Chondrocyte (in vitro differentiated cells): Measurements from ENCODE around the gene BCAM. TPM values are rescaled to one million over a fixed set of nuclear protein-coding genes. Genes with fewer than 3 reads are reported as not detected.

Experiments
- DNase-seq: peaks from one replicate; pipeline ENCODE4 v3.0.0; 2021; ENCODE audit warnings: mixed read lengths, low spot score
- H3K27ac Mint-ChIP-seq: one replicate; pipeline ENCODE4 v1.8.0; 2021; ENCODE audit warnings: mild to moderate bottlenecking, moderate library complexity, mixed read lengths; ENCODE audit not compliant: unreplicated experiment
- H3K27me3 Mint-ChIP-seq: 2 replicates; pipeline ENCODE4 v1.8.0; 2021; ENCODE audit warnings: low read depth, mixed read lengths
- H3K36me3 Mint-ChIP-seq: 2 replicates; pipeline ENCODE4 v1.8.0; 2021; ENCODE audit warnings: low read depth, mixed read lengths
- H3K4me1 Mint-ChIP-seq: 2 replicates; pipeline ENCODE4 v1.8.0; 2021; ENCODE audit warnings: low read depth, mild to moderate bottlenecking, mixed read lengths
- H3K4me3 Mint-ChIP-seq: one replicate; pipeline ENCODE4 v1.8.0; 2021; ENCODE audit warnings: mild to moderate bottlenecking, moderate library complexity, mixed read lengths; ENCODE audit not compliant: unreplicated experiment
- H3K9me3 Mint-ChIP-seq: 2 replicates; pipeline ENCODE4 v1.8.0; 2021; ENCODE audit warnings: low read depth, mixed read lengths
- total RNA-seq: library from RNA; stranded (reverse); gene quantifications from 3 replicates; pipeline ENCODE4 v1.2.1, GENCODE V29; 2021
- TF ChIP-seq, protein P1 (sequence below): fragments of 200-600 bp; sonication (generic); IDR thresholded peaks from 2 replicates; pipeline ENCODE4 v1.5.0; 2021; ENCODE audit warnings: antibody characterized with exemption, mild to moderate bottlenecking, moderate library complexity

Gene BCAM
- total RNA-seq, 1 donor from 2014 or later: 15.1 TPM

DNA sequence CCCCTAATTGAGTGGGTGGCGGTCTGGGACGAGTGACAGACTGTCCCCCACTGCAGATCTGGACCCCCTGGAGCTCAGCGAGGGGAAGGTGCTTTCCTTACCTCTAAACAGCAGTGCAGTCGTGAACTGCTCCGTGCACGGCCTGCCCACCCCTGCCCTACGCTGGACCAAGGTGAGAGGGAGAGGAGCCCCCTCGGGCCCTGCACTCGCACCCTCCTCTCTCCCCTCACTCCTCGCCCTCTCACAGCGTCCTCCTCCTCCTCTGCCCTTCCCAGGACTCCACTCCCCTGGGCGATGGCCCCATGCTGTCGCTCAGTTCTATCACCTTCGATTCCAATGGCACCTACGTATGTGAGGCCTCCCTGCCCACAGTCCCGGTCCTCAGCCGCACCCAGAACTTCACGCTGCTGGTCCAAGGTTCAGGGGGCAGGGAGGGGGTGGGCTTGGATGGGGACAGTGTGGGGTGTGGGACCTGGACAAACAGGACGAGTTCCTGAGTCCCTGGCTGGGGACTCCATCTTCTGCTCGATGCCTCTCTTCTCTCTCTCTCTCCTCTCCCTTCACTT is 9.6 kb downstream of the BCAM start:
- Mint-ChIP-seq H3K9me3 (no peaks in the 10 kb centered on the region), H3K4me3 (no peak overlapping the region), H3K27ac (no peak overlapping the region), H3K4me1 (peaks cover 14% of the 10 kb centered on the region), H3K36me3 (peaks cover 9% of the 10 kb centered on the region), H3K27me3 (peaks cover 10% of the 10 kb centered on the region)
- no peak for DNase-seq
- TF ChIP-seq, protein P1, sequence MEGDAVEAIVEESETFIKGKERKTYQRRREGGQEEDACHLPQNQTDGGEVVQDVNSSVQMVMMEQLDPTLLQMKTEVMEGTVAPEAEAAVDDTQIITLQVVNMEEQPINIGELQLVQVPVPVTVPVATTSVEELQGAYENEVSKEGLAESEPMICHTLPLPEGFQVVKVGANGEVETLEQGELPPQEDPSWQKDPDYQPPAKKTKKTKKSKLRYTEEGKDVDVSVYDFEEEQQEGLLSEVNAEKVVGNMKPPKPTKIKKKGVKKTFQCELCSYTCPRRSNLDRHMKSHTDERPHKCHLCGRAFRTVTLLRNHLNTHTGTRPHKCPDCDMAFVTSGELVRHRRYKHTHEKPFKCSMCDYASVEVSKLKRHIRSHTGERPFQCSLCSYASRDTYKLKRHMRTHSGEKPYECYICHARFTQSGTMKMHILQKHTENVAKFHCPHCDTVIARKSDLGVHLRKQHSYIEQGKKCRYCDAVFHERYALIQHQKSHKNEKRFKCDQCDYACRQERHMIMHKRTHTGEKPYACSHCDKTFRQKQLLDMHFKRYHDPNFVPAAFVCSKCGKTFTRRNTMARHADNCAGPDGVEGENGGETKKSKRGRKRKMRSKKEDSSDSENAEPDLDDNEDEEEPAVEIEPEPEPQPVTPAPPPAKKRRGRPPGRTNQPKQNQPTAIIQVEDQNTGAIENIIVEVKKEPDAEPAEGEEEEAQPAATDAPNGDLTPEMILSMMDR: no peak

DNA sequence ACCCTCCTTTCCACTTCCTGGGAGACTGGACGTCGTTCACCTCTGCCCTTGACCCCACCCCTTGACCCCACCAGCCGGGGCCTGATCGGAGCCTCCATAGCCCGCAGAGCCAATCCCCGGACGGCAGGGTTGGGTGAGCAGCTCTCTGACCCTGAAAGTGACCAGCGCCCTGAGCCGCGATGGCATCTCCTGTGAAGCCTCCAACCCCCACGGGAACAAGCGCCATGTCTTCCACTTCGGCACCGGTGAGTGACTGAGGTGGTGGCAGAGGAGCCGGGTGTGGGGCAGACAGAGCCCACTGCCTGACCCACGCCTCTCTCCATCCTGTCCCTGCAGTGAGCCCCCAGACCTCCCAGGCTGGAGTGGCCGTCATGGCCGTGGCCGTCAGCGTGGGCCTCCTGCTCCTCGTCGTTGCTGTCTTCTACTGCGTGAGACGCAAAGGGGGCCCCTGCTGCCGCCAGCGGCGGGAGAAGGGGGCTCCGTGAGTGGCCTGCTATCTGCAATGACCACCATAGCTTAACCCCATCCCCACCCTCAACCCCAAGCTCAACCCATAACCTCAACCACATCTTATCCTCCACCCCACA is 10.4 kb downstream of the BCAM start:
- H3K27me3 Mint-ChIP-seq: peaks cover 10% of the 10 kb centered on the region
- no peak for DNase-seq
- no peak overlapping the region for H3K27ac Mint-ChIP-seq
- H3K9me3 Mint-ChIP-seq: no peaks in the 10 kb centered on the region
- peaks cover 14% of the 10 kb centered on the region for H3K4me1 Mint-ChIP-seq
- peaks cover 1% of the 10 kb centered on the region for H3K36me3 Mint-ChIP-seq
- no peak overlapping the region for H3K4me3 Mint-ChIP-seq
- TF ChIP-seq, protein P1: no peak

DNA sequence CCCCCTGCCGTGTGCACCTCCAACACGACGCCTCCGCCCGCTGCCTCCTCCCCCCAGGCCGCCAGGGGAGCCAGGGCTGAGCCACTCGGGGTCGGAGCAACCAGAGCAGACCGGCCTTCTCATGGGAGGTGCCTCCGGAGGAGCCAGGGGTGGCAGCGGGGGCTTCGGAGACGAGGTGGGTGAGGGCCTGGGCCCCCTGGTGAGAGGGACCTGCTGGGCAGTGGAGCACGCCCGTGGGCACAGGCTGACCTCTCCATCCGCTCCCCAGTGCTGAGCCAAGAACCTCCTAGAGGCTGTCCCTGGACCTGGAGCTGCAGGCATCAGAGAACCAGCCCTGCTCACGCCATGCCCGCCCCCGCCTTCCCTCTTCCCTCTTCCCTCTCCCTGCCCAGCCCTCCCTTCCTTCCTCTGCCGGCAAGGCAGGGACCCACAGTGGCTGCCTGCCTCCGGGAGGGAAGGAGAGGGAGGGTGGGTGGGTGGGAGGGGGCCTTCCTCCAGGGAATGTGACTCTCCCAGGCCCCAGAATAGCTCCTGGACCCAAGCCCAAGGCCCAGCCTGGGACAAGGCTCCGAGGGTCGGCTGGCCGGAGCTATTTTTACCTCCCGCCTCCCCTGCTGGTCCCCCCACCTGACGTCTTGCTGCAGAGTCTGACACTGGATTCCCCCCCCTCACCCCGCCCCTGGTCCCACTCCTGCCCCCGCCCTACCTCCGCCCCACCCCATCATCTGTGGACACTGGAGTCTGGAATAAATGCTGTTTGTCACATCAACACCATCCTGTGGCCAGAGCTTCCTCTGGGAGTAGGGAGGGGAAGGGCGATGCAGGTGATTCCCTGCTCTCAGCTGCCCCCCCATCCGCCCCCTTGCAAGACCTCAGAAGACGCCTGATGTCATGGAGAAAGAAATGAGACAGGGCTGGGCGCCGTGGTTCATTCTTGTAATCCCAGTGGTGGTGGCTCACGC is 12.0 kb downstream of the BCAM start:
- Mint-ChIP-seq H3K27ac (no peak overlapping the region), H3K36me3 (no peaks in the 10 kb centered on the region), H3K27me3 (peaks cover 13% of the 10 kb centered on the region), H3K9me3 (no peaks in the 10 kb centered on the region), H3K4me3 (no peak overlapping the region), H3K4me1 (peaks cover 14% of the 10 kb centered on the region)
- TF ChIP-seq, protein P1: no peak
- no peak for DNase-seq

DNA sequence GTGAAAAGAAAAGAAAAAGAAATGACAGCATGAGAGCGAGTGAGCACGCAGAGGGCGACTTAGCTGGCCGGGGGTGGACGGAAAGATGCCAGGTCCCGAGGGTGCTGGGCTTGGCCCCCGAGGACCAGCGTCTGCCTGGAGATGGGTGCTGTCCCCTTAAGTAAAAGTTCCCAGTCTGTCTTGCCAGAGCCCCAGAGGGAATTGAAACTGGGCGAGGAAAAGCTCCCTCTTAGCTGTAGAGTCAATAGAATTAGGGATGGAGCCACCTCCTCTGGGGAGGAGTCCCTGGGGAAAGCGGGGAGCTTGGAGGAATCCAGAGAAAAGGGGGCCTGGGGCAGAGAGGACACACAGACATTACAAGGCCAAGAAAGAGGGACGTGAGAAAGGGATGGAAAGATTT is 13.3 kb downstream of the BCAM start:
- H3K4me1 Mint-ChIP-seq: peaks cover 14% of the 10 kb centered on the region
- no peaks in the 10 kb centered on the region for H3K36me3 Mint-ChIP-seq
- no peaks in the 10 kb centered on the region for H3K9me3 Mint-ChIP-seq
- TF ChIP-seq, protein P1: no peak
- peaks cover 21% of the 10 kb centered on the region for H3K27me3 Mint-ChIP-seq
- no peak overlapping the region for H3K4me3 Mint-ChIP-seq
- no peak overlapping the region for H3K27ac Mint-ChIP-seq
- DNase-seq: no peak

DNA sequence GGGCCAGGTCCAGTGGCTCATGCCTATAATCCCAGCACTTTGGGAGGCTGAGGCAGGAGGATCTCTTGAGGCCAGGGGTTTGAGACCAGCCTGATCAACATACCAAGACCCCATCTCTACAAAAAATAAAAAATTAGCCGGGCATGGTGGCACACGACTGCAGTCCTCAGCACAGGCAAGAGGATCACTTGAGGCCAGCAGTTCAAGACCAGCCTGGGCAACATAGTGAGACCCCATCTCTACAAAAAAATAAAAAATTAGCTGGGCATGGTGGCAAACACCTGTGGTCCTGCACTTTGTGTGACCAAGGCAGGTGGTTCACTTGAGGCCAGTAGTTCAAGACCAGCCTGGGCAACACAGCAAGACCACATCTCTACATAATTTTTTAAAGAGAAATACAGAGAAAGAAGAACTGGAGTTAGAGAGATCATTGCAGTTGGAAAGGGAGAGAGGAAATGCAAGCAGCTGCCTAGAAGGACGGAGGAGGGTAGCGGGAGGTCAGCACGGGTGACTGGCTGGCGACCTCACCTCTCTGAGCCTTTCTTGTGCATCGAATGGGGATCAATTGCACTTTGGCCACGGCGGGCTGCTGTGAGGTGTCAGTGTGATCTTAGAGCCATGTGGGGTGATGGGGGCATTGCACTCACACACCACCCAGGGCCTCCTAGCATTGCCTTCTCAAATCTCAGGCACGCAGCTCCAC is 13.9 kb downstream of the BCAM start:
- no peaks in the 10 kb centered on the region for H3K36me3 Mint-ChIP-seq
- H3K4me1 Mint-ChIP-seq: peaks cover 14% of the 10 kb centered on the region
- peaks cover 23% of the 10 kb centered on the region for H3K27me3 Mint-ChIP-seq
- TF ChIP-seq, protein P1: no peak
- no peak overlapping the region for H3K4me3 Mint-ChIP-seq
- H3K9me3 Mint-ChIP-seq: no peaks in the 10 kb centered on the region
- no peak for DNase-seq
- H3K27ac Mint-ChIP-seq: no peak overlapping the region
